A673 (cell line): ENCODE measurements around the gene BFSP2. TPM values are rescaled to one million over a fixed set of nuclear protein-coding genes. Genes with fewer than 3 reads are reported as not detected.

ENCODE experiments used
- BruUV-seq: library from RNA; stranded (reverse); fragments of 400-500 nt; replicated peaks from 2 replicates; lab custom pipeline; 2021; lab: Mats Ljungman, UMichigan
- CTCF ChIA-PET: fragments of 300-600 bp; sonication (Branson Sonifier 250); formaldehyde crosslinking; loops from one replicate; lab custom pipeline; 2022; ENCODE audit warnings: antibody characterized with exemption; lab: Charles Lee
- POLR2A ChIA-PET: fragments of 300-600 bp; sonication (Branson Sonifier 250); formaldehyde crosslinking; loops from one replicate; lab custom pipeline; 2022; ENCODE audit warnings: antibody characterized with exemption; ENCODE audit not compliant: low non-redundant PET; lab: Charles Lee
- DNase-seq: peaks from one replicate; pipeline ENCODE4 v3.0.0-alpha.2; 2015; ENCODE audit warnings: low spot score
- H3K27ac ChIP-seq: fragments of 200-600 bp; sonication (generic); 2 replicates; pipeline ENCODE4 v1.5.1; 2016; ENCODE audit warnings: mixed run types, low read depth, mild to moderate bottlenecking, mixed read lengths, antibody characterized with exemption, low read length; ENCODE audit not compliant: poor library complexity, severe bottlenecking
- H3K27me3 ChIP-seq: fragments of 200-600 bp; sonication (generic); replicated peaks from 2 replicates; pipeline ENCODE4 v1.6.1; 2017; ENCODE audit warnings: mixed run types, low read depth, mild to moderate bottlenecking, mixed read lengths, antibody characterized with exemption, low read length; ENCODE audit not compliant: insufficient read depth, poor library complexity
- H3K36me3 ChIP-seq: fragments of 200-600 bp; sonication (generic); 2 replicates; pipeline ENCODE4 v1.6.1; 2016; ENCODE audit warnings: mixed run types, mild to moderate bottlenecking, mixed read lengths, antibody characterized with exemption, low read length; ENCODE audit not compliant: insufficient read depth, poor library complexity, severe bottlenecking
- H3K4me1 ChIP-seq: fragments of 200-600 bp; sonication (generic); 2 replicates; pipeline ENCODE4 v1.6.1; 2017; ENCODE audit warnings: mixed run types, mild to moderate bottlenecking, mixed read lengths, antibody characterized with exemption, low read length; ENCODE audit not compliant: insufficient read depth, poor library complexity, severe bottlenecking
- H3K4me3 ChIP-seq: fragments of 200-600 bp; sonication (generic); 2 replicates; pipeline ENCODE4 v1.5.1; 2016; ENCODE audit warnings: low read depth, mixed run types, mild to moderate bottlenecking, mixed read lengths, low read length; ENCODE audit not compliant: poor library complexity, severe bottlenecking
- H3K9me3 ChIP-seq: fragments of 200-600 bp; sonication (generic); 2 replicates; pipeline ENCODE4 v1.6.1; 2016; ENCODE audit warnings: mixed run types, low read depth, mild to moderate bottlenecking, mixed read lengths, antibody characterized with exemption, low read length; ENCODE audit not compliant: poor library complexity, severe bottlenecking
- EZH2 ChIP-seq: fragments of 200-600 bp; sonication (generic); IDR thresholded peaks from 2 replicates; pipeline ENCODE4 v1.6.1; 2017; ENCODE audit warnings: borderline replicate concordance, low read depth, mild to moderate bottlenecking, mixed read lengths, antibody characterized with exemption, low read length; ENCODE audit not compliant: poor library complexity, severe bottlenecking
- intact Hi-C: fragments of 100-400 bp; cut with micrococcal nuclease; formaldehyde crosslinking; loops from one replicate; pipeline ENCODE4 v1.10.0; 2022; ENCODE audit not compliant: unreplicated experiment
- total RNA-seq: library from RNA; stranded (reverse); gene quantifications from 2 replicates; pipeline ENCODE4 v1.2.3, GENCODE V29; 2021
- TF ChIP-seq, protein P1 (sequence below): fragments of 300-800, 200-600 bp; sonication (generic); conservative IDR thresholded peaks from 2 replicates; pipeline ENCODE4 v1.5.1; 2017; ENCODE audit warnings: low read depth, mild to moderate bottlenecking, antibody characterized with exemption, low read length, moderate library complexity, mixed read lengths

The BFSP2 gene
- total RNA-seq, 1 experiment from 2014 or later: not detected

GRCh38 chr3:133453383-133453782 lies 53.5 kb downstream of the BFSP2 start:
- CTCF ChIA-PET: no interaction called here
- Histone ChIP-seq H3K9me3 (no peaks in the 10 kb centered on the region), H3K4me1 (peaks cover 4% of the 10 kb centered on the region), H3K4me3 (no peak overlapping the region), H3K36me3 (no peaks in the 10 kb centered on the region), H3K27me3 (no peaks in the 10 kb centered on the region), H3K27ac (no peak overlapping the region)
- DNase-seq: no peak
- BruUV-seq: no TSS peak
- POLR2A ChIA-PET: interaction anchor here (0.6 kb wide), 1 partner anchor 705 kb away, joined by 3 read pairs; no protein-coding TSS in a partner anchor
- intact Hi-C loops: no loop called here
- TF ChIP-seq EZH2: no peak
- TF ChIP-seq, protein P1, sequence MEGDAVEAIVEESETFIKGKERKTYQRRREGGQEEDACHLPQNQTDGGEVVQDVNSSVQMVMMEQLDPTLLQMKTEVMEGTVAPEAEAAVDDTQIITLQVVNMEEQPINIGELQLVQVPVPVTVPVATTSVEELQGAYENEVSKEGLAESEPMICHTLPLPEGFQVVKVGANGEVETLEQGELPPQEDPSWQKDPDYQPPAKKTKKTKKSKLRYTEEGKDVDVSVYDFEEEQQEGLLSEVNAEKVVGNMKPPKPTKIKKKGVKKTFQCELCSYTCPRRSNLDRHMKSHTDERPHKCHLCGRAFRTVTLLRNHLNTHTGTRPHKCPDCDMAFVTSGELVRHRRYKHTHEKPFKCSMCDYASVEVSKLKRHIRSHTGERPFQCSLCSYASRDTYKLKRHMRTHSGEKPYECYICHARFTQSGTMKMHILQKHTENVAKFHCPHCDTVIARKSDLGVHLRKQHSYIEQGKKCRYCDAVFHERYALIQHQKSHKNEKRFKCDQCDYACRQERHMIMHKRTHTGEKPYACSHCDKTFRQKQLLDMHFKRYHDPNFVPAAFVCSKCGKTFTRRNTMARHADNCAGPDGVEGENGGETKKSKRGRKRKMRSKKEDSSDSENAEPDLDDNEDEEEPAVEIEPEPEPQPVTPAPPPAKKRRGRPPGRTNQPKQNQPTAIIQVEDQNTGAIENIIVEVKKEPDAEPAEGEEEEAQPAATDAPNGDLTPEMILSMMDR: no peak

GRCh38 chr3:133455281-133455680 lies 55.4 kb downstream of the BFSP2 start:
- H3K27ac ChIP-seq: no peak overlapping the region
- H3K4me1 ChIP-seq: peaks cover 4% of the 10 kb centered on the region
- TF ChIP-seq, protein P1: no peak
- TF ChIP-seq EZH2: no peak
- no peaks in the 10 kb centered on the region for H3K27me3 ChIP-seq
- H3K9me3 ChIP-seq: no peaks in the 10 kb centered on the region
- no peak overlapping the region for H3K4me3 ChIP-seq
- intact Hi-C loops: no loop called here
- DNase-seq: no peak
- ChIA-PET CTCF (no interaction called here), POLR2A (no interaction called here)
- BruUV-seq: no TSS peak
- no peaks in the 10 kb centered on the region for H3K36me3 ChIP-seq

GRCh38 chr3:133455960-133456359 lies 56.1 kb downstream of the BFSP2 start:
- H3K4me1 ChIP-seq: peaks cover 4% of the 10 kb centered on the region
- H3K36me3 ChIP-seq: no peaks in the 10 kb centered on the region
- TF ChIP-seq, protein P1: no peak
- no peak for TF ChIP-seq EZH2
- POLR2A ChIA-PET: no interaction called here
- CTCF ChIA-PET: no interaction called here
- intact Hi-C loops: no loop called here
- H3K27me3 ChIP-seq: no peaks in the 10 kb centered on the region
- no peak overlapping the region for H3K4me3 ChIP-seq
- no peaks in the 10 kb centered on the region for H3K9me3 ChIP-seq
- no peak overlapping the region for H3K27ac ChIP-seq
- DNase-seq: no peak
- no TSS peak for BruUV-seq
